ENCODE measurements around the gene MSH5.
A peak's percentile ranks its signal among the peaks of the same experiment; 100 is the strongest.

MSH5 gene

GRCh38 chr6:31713465-31713864 lies 26.3 kb upstream of the MSH5 start:
- DNase-seq = no peak

- no peak for DNase-seq
These were observed 25.7 kb upstream of the MSH5 start for GRCh38 chr6:31713991-31714684.

- no peak for DNase-seq
These were observed 24.5 kb upstream of the MSH5 start, which contains the start of gene LY6G6D for GRCh38 chr6:31715022-31715958. LY6G6D (plus strand) TSS chr6:31715348; CDS start chr6:31715356, 8 bp downstream.

GRCh38 chr6:31717499-31718222 lies 22.1 kb upstream of the MSH5 start:
- no peak for DNase-seq

- DNase-seq = no peak
These were observed 21.5 kb upstream of the MSH5 start for GRCh38 chr6:31718265-31718664.

GRCh38 chr6:31719001-31719400 lies 20.8 kb upstream of the MSH5 start:
- DNase-seq = no peak

- no peak for DNase-seq
These were observed 19.5 kb upstream of the MSH5 start for GRCh38 chr6:31720196-31720770.

- no peak for DNase-seq
These were observed 18.3 kb upstream of the MSH5 start, which contains the start of gene LY6G6C for GRCh38 chr6:31721351-31722020. LY6G6C (minus strand) TSS chr6:31721746; CDS start chr6:31721679, 67 bp downstream.

- DNase-seq = no peak
These were observed 17.6 kb upstream of the MSH5 start for GRCh38 chr6:31722173-31722572.

- no peak for DNase-seq
These were observed 16.4 kb upstream of the MSH5 start, which contains the start of gene MPIG6B for GRCh38 chr6:31723245-31723979. MPIG6B (plus strand) TSS chr6:31723373; CDS start chr6:31723384, 11 bp downstream.

GRCh38 chr6:31723980-31724691 lies 15.7 kb upstream of the MSH5 start:
- no peak for DNase-seq

GRCh38 chr6:31725502-31726350 lies 14.1 kb upstream of the MSH5 start:
- DNase-seq = no peak

GRCh38 chr6:31727034-31727716 lies 12.6 kb upstream of the MSH5 start:
- no peak for DNase-seq

- no peak for DNase-seq
These were observed 11.8 kb upstream of the MSH5 start for GRCh38 chr6:31727717-31728671.

- no peak for DNase-seq
These were observed 10.9 kb upstream of the MSH5 start, which contains the start of gene DDAH2 for GRCh38 chr6:31728767-31729514. DDAH2 (minus strand) TSS chr6:31729299; CDS start chr6:31729161, 138 bp downstream.

- DNase-seq = peak; percentile 74
These were observed 10.3 kb upstream of the MSH5 start for GRCh38 chr6:31729515-31729978.
